Testis (tissue), 3 donors: ENCODE results near the gene PDIA6. TPM values are rescaled to one million over a fixed set of nuclear protein-coding genes. Genes with fewer than 3 reads are reported as not detected.
"Not testable (repeated sequence)": the region's sequence is repeated elsewhere in the genome, so short reads cannot be mapped to it uniquely, and the experiment has no call there.

Experiments
- DNase-seq: peaks from one replicate; pipeline ENCODE4 v3.0.0-alpha.2; 2019
- H3K27ac ChIP-seq, 2 donors: fragments of 200-600 bp; sonication (generic); one replicate each; pipeline ENCODE4 v1.5.1; 2019
- H3K27me3 ChIP-seq: fragments of 200-600 bp; sonication (generic); one replicate; pipeline ENCODE4 v1.5.1; 2019
- H3K36me3 ChIP-seq: fragments of 200-600 bp; sonication (generic); one replicate; pipeline ENCODE4 v1.5.1; 2017; ENCODE audit warnings: low read depth; ENCODE audit errors: missing control alignments
- H3K4me1 ChIP-seq: fragments of 200-600 bp; sonication (generic); one replicate; pipeline ENCODE4 v1.5.1; 2019
- H3K4me3 ChIP-seq, 2 donors: fragments of 200-600 bp; sonication (generic); one replicate each; pipeline ENCODE4 v1.5.1; 2017 to 2019
- H3K9me3 ChIP-seq: fragments of 200-600 bp; sonication (generic); one replicate; pipeline ENCODE4 v1.5.1; 2017
- POLR2A ChIP-seq: fragments of 450-650 bp; IDR thresholded peaks from one replicate; pipeline ENCODE4 v1.6.1; 2017; ENCODE audit warnings: antibody characterized with exemption, mild to moderate bottlenecking, moderate library complexity
- WGBS, 2 donors: methylation state at CpG; one replicate each; pipeline ENCODE4 v1.1.5; 2018; 5-methylcytosine and 5-hydroxymethylcytosine counted together
- intact Hi-C: fragments of 100-400 bp; cut with DNase I; formaldehyde crosslinking; loops from one replicate; pipeline ENCODE4 v1.15.1; 2023; ENCODE audit warnings: low total_unique reads
- polyA plus RNA-seq: library from polyadenylated mRNA; stranded (reverse); fragments of 350-450 nt; fragmentation: Illumina TruSeq; extraction: RNeasy Lipid Tissue Mini Kit (QIAGEN cat#74804); gene quantifications from one replicate; pipeline ENCODE4 v1.2.3, GENCODE V29; 2014; ENCODE audit warnings: low read depth, low replicate concordance; ENCODE audit not compliant: insufficient read depth
- total RNA-seq, 2 donors: library from RNA; depleted of rRNA; stranded (reverse); fragments of >200 nt; gene quantifications; one replicate each; pipeline ENCODE4 v1.2.3, GENCODE V29; 2016
- TF ChIP-seq, protein P1 (sequence below), 3 experiments: fragments of 450-650 bp in 2 of 3; fragments of 200-600 bp in 1 of 3; sonication (generic) in 1 of 3; IDR thresholded peaks; one replicate each; pipeline ENCODE4 v1.5.1; 2016 to 2019; ENCODE audit warnings: antibody characterized with exemption in 3 of 3, mild to moderate bottlenecking in 2 of 3, moderate library complexity in 1 of 3

Gene PDIA6
- total and polyA plus RNA-seq, 3 donors from 2014 or later = 74.3 to 123 (median 78.4) TPM

DNA sequence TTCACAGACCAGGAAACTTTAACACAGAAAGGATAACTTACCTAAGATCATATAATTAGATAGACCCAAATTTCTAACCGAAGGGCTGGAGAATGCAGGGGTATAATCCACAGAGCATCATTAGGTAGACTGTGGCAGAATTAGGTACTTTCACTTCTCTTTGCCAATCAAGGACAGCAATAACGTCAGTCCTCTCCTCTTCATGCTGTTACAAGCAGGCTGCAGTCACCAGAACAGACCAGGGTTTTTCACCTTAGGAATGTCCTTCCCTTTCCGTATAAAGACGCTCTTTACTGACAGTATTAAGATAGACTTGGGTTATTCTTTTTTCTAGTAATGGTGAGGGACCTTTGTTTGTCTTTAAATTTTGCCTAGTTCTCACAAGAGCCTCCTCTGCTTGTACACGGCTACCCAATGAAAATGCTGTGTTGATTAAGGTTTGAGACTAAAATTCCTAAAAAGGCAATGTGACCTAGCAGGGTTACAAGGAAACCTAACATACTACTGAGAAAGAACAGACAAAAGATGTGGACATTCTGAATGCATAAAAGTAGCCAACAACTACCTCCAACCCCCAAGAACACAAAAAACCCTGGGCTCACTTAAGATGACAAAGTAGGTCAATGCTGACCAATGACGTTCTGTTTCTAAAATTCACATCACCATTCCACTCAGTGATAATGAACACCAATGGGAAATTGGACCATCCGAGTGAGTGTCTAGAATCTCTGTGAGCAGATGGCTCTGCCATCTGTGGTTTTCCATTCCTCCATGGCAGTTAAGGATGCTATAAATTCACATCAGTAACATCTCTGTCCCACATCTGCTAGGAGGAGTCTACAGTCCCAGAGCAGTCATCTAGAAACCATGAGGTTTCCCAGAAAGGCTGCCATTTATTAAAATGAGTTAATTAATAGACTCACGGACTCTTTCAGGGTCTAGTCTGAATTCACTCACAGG is 2.1 kb downstream of the PDIA6 start:
- Histone ChIP-seq H3K27me3 (no peaks in the 10 kb centered on the region), H3K27ac (no peak overlapping the region)

DNA sequence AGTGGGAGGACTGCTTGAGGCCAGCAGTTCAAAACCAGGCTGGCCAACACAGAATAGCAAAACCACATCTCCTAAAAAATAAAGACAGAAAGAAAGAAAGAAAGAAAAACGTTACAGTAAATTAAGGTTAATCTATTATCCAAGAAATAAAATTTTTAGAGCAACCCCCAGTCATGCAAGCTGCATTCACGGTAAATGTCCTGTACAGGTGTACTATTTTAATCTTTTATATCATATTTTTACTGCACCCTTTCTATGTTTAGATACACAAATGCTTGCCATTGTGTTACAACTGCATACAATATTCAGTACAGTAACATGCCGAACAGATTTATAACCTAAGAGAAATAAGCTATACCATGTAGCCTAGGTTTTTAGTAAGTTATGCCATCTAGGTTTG is 6.0 kb downstream of the PDIA6 start:
- no peaks in the 10 kb centered on the region for H3K9me3 ChIP-seq
- H3K27ac ChIP-seq = no peak overlapping the region
- intact Hi-C loops = no loop called here
- no peak overlapping the region for H3K4me3 ChIP-seq
- H3K27me3 ChIP-seq = no peaks in the 10 kb centered on the region
- WGBS, 2 donors = 67 to 89% methylated on average over 3 of the region's 3 CpGs
- peaks cover 6% of the 10 kb centered on the region for H3K4me1 ChIP-seq
- no peak for TF ChIP-seq POLR2A
- TF ChIP-seq, protein P1, sequence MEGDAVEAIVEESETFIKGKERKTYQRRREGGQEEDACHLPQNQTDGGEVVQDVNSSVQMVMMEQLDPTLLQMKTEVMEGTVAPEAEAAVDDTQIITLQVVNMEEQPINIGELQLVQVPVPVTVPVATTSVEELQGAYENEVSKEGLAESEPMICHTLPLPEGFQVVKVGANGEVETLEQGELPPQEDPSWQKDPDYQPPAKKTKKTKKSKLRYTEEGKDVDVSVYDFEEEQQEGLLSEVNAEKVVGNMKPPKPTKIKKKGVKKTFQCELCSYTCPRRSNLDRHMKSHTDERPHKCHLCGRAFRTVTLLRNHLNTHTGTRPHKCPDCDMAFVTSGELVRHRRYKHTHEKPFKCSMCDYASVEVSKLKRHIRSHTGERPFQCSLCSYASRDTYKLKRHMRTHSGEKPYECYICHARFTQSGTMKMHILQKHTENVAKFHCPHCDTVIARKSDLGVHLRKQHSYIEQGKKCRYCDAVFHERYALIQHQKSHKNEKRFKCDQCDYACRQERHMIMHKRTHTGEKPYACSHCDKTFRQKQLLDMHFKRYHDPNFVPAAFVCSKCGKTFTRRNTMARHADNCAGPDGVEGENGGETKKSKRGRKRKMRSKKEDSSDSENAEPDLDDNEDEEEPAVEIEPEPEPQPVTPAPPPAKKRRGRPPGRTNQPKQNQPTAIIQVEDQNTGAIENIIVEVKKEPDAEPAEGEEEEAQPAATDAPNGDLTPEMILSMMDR (IDR thresholded peaks at IDR 0.05) = no peak
- no peak for DNase-seq
- no peaks in the 10 kb centered on the region for H3K36me3 ChIP-seq

More for the DNA sequence above, 2.1 kb downstream of the PDIA6 start:
- no peaks in the 10 kb centered on the region for H3K9me3 ChIP-seq
- H3K4me3 ChIP-seq = no peak overlapping the region
- H3K36me3 ChIP-seq = no peaks in the 10 kb centered on the region
- peaks cover 8% of the 10 kb centered on the region for H3K4me1 ChIP-seq
- intact Hi-C loops = no loop called here
- 28 to 46% methylated on average over 8 of the region's 8 CpGs for WGBS, 2 donors
- TF ChIP-seq POLR2A = no peak
- TF ChIP-seq, protein P1 (IDR thresholded peaks at IDR 0.05) = no peak
- DNase-seq = no peak

DNA sequence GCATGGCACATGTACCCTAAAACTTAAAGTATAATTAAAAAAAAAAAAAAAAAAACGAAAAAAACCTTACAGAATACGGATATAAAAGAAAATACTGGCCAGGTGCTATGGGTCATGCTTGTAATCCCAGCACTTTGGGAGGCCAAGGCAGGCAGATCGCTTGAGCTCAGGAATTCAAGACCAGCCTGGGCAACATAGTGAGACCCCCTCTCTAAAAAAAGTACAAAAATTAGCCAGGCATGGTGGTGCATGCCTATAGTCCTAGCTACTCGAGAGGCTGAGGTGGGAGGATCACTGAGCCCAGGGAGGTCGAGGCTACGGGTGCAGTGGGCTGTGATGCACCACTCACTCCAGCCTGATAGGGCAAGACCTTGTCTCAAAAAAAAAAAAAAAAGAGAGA is 6.6 kb downstream of the PDIA6 start:
- WGBS, 2 donors = 86 to 89% methylated on average over 6 of the region's 6 CpGs
- DNase-seq, H3K27ac ChIP-seq, H3K27me3 ChIP-seq, H3K4me1 ChIP-seq, H3K36me3 ChIP-seq, intact Hi-C loops, H3K9me3 ChIP-seq, H3K4me3 ChIP-seq: not testable (repeated sequence)

DNA sequence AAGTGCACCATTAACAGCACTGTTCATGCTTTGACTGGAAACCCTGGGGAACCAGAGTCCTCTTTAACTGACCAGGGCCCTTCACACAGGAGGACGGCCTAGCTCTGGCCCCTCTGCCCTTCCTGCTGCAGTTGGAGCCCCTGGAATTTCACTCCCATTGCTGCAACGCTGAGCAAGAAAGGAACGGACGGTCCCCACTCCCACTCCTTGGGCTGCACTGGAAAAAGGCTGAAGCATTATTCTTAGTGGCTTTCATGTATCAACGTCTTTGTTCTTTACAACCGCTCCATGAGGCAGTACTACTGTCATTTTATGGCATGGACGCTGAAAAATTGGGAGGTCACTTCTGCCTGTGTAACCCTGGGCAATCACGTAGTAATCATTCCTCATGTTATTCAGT is 9.9 kb downstream of the PDIA6 start:
- TF ChIP-seq, protein P1 (IDR thresholded peaks at IDR 0.05) = no peak
- no peak for TF ChIP-seq POLR2A
- Histone ChIP-seq H3K4me3 (no peak overlapping the region), H3K4me1 (no peaks in the 10 kb centered on the region), H3K9me3 (no peaks in the 10 kb centered on the region), H3K27me3 (no peaks in the 10 kb centered on the region), H3K27ac (no peak overlapping the region), H3K36me3 (no peaks in the 10 kb centered on the region)
- 58 to 71% methylated on average over 8 of the region's 8 CpGs for WGBS, 2 donors
- DNase-seq = no peak
- intact Hi-C loops = no loop called here

DNA sequence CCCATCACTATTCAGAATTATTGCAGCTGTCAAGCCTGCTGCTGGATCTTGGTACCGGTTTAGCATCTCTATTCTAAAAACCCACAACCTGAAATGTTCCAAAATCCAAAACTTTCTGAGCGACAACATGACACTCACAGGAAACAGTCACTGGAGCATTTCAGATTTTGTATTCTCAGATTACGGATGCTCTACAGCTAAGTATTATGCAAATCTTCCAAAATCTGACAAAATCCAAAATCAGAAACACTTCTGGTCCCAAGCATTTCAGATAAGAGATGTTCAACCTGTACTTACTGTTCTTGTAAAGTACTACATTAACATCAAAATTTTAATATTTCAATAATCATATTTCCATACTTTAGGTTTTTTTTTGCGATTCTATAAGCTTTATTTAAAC is 12.4 kb downstream of the PDIA6 start:
- H3K27ac ChIP-seq = no peak overlapping the region
- H3K9me3 ChIP-seq = no peaks in the 10 kb centered on the region
- intact Hi-C loops = no loop called here
- no peaks in the 10 kb centered on the region for H3K4me1 ChIP-seq
- TF ChIP-seq, protein P1 (IDR thresholded peaks at IDR 0.05) = no peak
- no peak for TF ChIP-seq POLR2A
- no peaks in the 10 kb centered on the region for H3K36me3 ChIP-seq
- H3K4me3 ChIP-seq = no peak overlapping the region
- 95 to 97% methylated on average over 4 of the region's 4 CpGs for WGBS, 2 donors
- no peaks in the 10 kb centered on the region for H3K27me3 ChIP-seq
- DNase-seq = no peak
